Right atrium auricular region (tissue), 2 donors: ENCODE measurements around the gene OR14I1. TPM values are rescaled to one million over a fixed set of nuclear protein-coding genes. Genes with fewer than 3 reads are reported as not detected.

Source experiments
- DNase-seq: peaks from one replicate; pipeline ENCODE4 v3.0.0-alpha.2; 2019; ENCODE audit warnings: low spot score
- H3K27ac ChIP-seq, 2 donors: fragments of 200-600 bp; sonication (generic); 1 replicate in 1 of 2; 2 replicates in 1 of 2; pipeline ENCODE4 v1.5.1; 2016 to 2019
- H3K27me3 ChIP-seq, 2 donors: fragments of 200-600 bp; sonication (generic); one replicate each; pipeline versions ENCODE4 v1.5.1 to v1.6.0; 2017 to 2019
- H3K36me3 ChIP-seq: fragments of 200-600 bp; sonication (generic); one replicate; pipeline ENCODE4 v1.5.1; 2016
- H3K4me1 ChIP-seq, 2 donors: fragments of 200-600 bp; sonication (generic); one replicate each; pipeline versions ENCODE4 v1.5.1 to v1.6.0; 2017 to 2019
- H3K4me3 ChIP-seq, 2 donors: fragments of 200-600 bp; sonication (generic); 1 replicate in 1 of 2; 2 replicates in 1 of 2; pipeline ENCODE4 v1.5.1; 2017 to 2019; ENCODE audit warnings: mild to moderate bottlenecking in 1 of 2, moderate library complexity in 1 of 2
- H3K9me3 ChIP-seq, 2 donors: fragments of 200-600 bp; sonication (generic); one replicate each; pipeline ENCODE4 v1.5.1; 2019
- CTCF ChIP-seq, 2 donors: fragments of 200-600 bp; sonication (generic); IDR thresholded peaks; one replicate each; pipeline ENCODE4 v1.5.1; 2019; ENCODE audit warnings: antibody characterized with exemption in 2 of 2
- total RNA-seq, 2 donors: library from RNA; depleted of rRNA; stranded (reverse); fragments of >200 nt; gene quantifications; one replicate each; pipeline ENCODE4 v1.1.0, GENCODE V29; 2016

Gene OR14I1
- not detected for total RNA-seq

DNA sequence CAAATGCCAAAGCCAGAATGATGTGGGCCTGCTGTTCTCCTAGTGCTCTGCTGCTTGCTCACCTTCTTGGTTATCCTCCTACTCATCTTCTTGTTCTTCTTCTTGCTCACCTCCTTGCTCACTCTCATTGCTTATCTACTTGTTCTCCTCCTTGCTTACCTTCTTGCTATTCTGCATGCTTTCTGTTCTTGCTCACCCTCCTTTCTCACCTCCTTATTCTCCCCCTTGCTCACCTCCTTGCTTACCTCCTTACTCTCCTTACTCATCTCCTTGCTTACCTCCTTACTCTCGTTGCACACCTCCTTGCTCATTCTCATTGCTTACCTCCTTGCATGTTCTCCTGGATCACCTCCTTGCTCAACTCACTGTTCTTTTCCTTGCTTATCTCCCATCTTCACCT is at the start of gene OR14I1:
TSS of gene OR14I1 (minus strand) at position 53 of the 400 bp plus-strand sequence.
- Histone ChIP-seq H3K27me3 (no peaks in the 10 kb centered on the region), H3K4me3 (no peak within 1 kb of the TSS), H3K4me1 (no peaks in the 10 kb centered on the region), H3K36me3 (no peaks in the 10 kb centered on the region), H3K9me3 (no peaks in the 10 kb centered on the region), H3K27ac (no peak within 1 kb of the TSS)
- no peak for DNase-seq
- TF ChIP-seq CTCF (IDR thresholded peaks at IDR 0.05): no peak

- TF ChIP-seq CTCF (IDR thresholded peaks at IDR 0.05): no peak
- Histone ChIP-seq H3K27me3 (no peaks in the 10 kb centered on the region), H3K36me3 (no peaks in the 10 kb centered on the region), H3K9me3 (no peaks in the 10 kb centered on the region), H3K27ac (no peak overlapping the region), H3K4me1 (no peaks in the 10 kb centered on the region), H3K4me3 (no peak overlapping the region)
- no peak for DNase-seq
These were observed 49.1 kb upstream of the OR14I1 start for GRCh38 chr1:248751635-248752034.

- Histone ChIP-seq H3K36me3 (no peaks in the 10 kb centered on the region), H3K27me3 (no peaks in the 10 kb centered on the region), H3K4me3 (no peak overlapping the region), H3K4me1 (no peaks in the 10 kb centered on the region), H3K27ac (no peak overlapping the region), H3K9me3 (no peaks in the 10 kb centered on the region)
- TF ChIP-seq CTCF (IDR thresholded peaks at IDR 0.05): no peak
- no peak for DNase-seq
These were observed 48.6 kb upstream of the OR14I1 start for GRCh38 chr1:248751142-248751541.

DNA sequence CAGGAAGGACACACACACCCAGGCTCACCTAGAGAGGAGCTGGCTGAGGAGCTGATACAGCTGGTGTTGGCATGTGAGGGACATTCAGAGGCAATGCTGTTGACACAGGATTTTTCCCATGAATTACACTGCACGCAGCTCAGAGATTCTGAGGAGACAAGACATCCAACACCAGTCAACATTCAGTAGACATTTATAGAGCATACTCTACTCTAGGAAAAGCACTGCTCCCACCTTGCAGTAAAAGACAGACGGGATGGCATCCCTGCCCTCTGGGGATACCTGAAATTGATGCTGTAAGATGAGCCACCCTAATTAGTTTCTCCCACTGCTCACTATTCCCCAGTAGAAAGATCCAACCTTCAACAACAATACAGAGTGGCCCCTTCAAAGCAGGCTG is 47.9 kb upstream of the OR14I1 start:
- no peaks in the 10 kb centered on the region for H3K36me3 ChIP-seq
- H3K4me3 ChIP-seq: no peak overlapping the region
- DNase-seq: no peak
- H3K4me1 ChIP-seq: no peaks in the 10 kb centered on the region
- no peak overlapping the region for H3K27ac ChIP-seq
- no peaks in the 10 kb centered on the region for H3K9me3 ChIP-seq
- no peaks in the 10 kb centered on the region for H3K27me3 ChIP-seq
- TF ChIP-seq CTCF (IDR thresholded peaks at IDR 0.05): no peak

- Histone ChIP-seq H3K27me3 (no peaks in the 10 kb centered on the region), H3K4me1 (no peaks in the 10 kb centered on the region), H3K27ac (no peak overlapping the region), H3K9me3 (no peaks in the 10 kb centered on the region), H3K36me3 (no peaks in the 10 kb centered on the region), H3K4me3 (no peak overlapping the region)
- DNase-seq: no peak
- TF ChIP-seq CTCF (IDR thresholded peaks at IDR 0.05): no peak
These were observed 45.6 kb upstream of the OR14I1 start for GRCh38 chr1:248748211-248748610.

- no peak for TF ChIP-seq CTCF (IDR thresholded peaks at IDR 0.05)
- no peaks in the 10 kb centered on the region for H3K27me3 ChIP-seq
These were observed 38.3 kb upstream of the OR14I1 start for GRCh38 chr1:248740876-248741275.

More at GRCh38 chr1:248740876-248741275, 38.3 kb upstream of the OR14I1 start:
- Histone ChIP-seq H3K4me1 (no peaks in the 10 kb centered on the region), H3K9me3 (no peaks in the 10 kb centered on the region), H3K4me3 (no peak overlapping the region), H3K36me3 (no peaks in the 10 kb centered on the region), H3K27ac (no peak overlapping the region)
- no peak for DNase-seq
